OCI-LY7 (cell line): ENCODE data around the gene PTGES3L. TPM values are rescaled to one million over a fixed set of nuclear protein-coding genes. Genes with fewer than 3 reads are reported as not detected.

Source experiments
- BruUV-seq: library from RNA; stranded (reverse); fragments of 400-500 nt; replicated peaks from 2 replicates; lab custom pipeline; 2021; lab: Mats Ljungman, UMichigan
- CTCF ChIA-PET: fragments of 300-600 bp; sonication (Branson Sonifier 250); formaldehyde crosslinking; loops from one replicate; lab custom pipeline; 2022; ENCODE audit warnings: antibody characterized with exemption; ENCODE audit not compliant: unreplicated experiment; lab: Charles Lee
- POLR2A ChIA-PET: fragments of 300-600 bp; sonication (Branson Sonifier 250); formaldehyde crosslinking; loops from one replicate; lab custom pipeline; 2022; ENCODE audit warnings: antibody characterized with exemption; lab: Charles Lee
- DNase-seq: peaks from one replicate; pipeline ENCODE4 v3.0.0-alpha.2; 2015; ENCODE audit warnings: low spot score
- H2AFZ ChIP-seq: fragments of 200-600 bp; sonication (generic), shearing (Covaris generic); 2 replicates; pipeline ENCODE4 v1.6.1; 2014; ENCODE audit warnings: mild to moderate bottlenecking, antibody characterized with exemption, low read length, moderate library complexity
- H3K27ac ChIP-seq: fragments of 200-600 bp; sonication (generic); 2 replicates; pipeline ENCODE4 v1.5.1; 2014; ENCODE audit warnings: mixed run types, low read depth, mild to moderate bottlenecking, moderate library complexity, low read length, inconsistent platforms; ENCODE audit not compliant: poor library complexity, severe bottlenecking
- H3K36me3 ChIP-seq: fragments of 200-600 bp; sonication (generic); 2 replicates; pipeline ENCODE4 v1.6.1; 2014; ENCODE audit warnings: mild to moderate bottlenecking, antibody characterized with exemption, low read length, moderate library complexity, mixed read lengths; ENCODE audit not compliant: insufficient read depth
- H3K4me1 ChIP-seq: fragments of 200-600 bp; sonication (generic); 2 replicates; pipeline ENCODE4 v1.5.1; 2014; ENCODE audit warnings: mild to moderate bottlenecking, low read length; ENCODE audit not compliant: insufficient read depth, poor library complexity, severe bottlenecking
- H3K4me2 ChIP-seq: fragments of 200-600 bp; sonication (generic); 2 replicates; pipeline ENCODE4 v1.6.1; 2014; ENCODE audit warnings: mild to moderate bottlenecking, low read length
- H3K4me3 ChIP-seq: fragments of 200-600 bp; sonication (generic); 2 replicates; pipeline ENCODE4 v1.5.1; 2014; ENCODE audit warnings: mild to moderate bottlenecking, low read depth, low read length; ENCODE audit not compliant: poor library complexity, severe bottlenecking
- H3K79me2 ChIP-seq: fragments of 200-600 bp; sonication (generic); 2 replicates; pipeline ENCODE4 v1.6.1; 2016; ENCODE audit warnings: low read depth, mild to moderate bottlenecking, low read length, moderate library complexity, mixed read lengths; ENCODE audit not compliant: insufficient read depth
- H3K9me2 ChIP-seq: fragments of 200-600 bp; sonication (generic); 2 replicates; pipeline ENCODE4 v1.6.1; 2016; ENCODE audit warnings: mild to moderate bottlenecking, low read length, mixed read lengths; ENCODE audit not compliant: insufficient read depth
- H3K9me3 ChIP-seq: fragments of 200-600 bp; sonication (generic); 2 replicates; pipeline ENCODE4 v1.6.1; 2014; ENCODE audit warnings: mild to moderate bottlenecking, mixed run types, low read length, mixed read lengths
- H4K20me1 ChIP-seq: fragments of 200-600 bp; sonication (generic); 2 replicates; pipeline ENCODE4 v1.6.1; 2014; ENCODE audit warnings: mild to moderate bottlenecking, antibody characterized with exemption, low read length, moderate library complexity, mixed read lengths; ENCODE audit not compliant: insufficient read depth
- CTCF ChIP-seq: fragments of 200-600 bp; sonication (generic); conservative IDR thresholded peaks from 2 replicates; pipeline ENCODE4 v1.5.1; 2014; ENCODE audit warnings: mild to moderate bottlenecking, antibody characterized with exemption, low read length, moderate library complexity, mixed read lengths
- EZH2phosphoT487 ChIP-seq: fragments of 200-600 bp; sonication (generic); IDR thresholded peaks from 2 replicates; pipeline ENCODE4 v1.6.1; 2018; ENCODE audit warnings: low read depth, borderline replicate concordance, mild to moderate bottlenecking, mixed run types, antibody characterized with exemption, low read length, moderate library complexity, mixed read lengths
- intact Hi-C: fragments of 100-400 bp; cut with micrococcal nuclease; formaldehyde crosslinking; loops from one replicate; pipeline ENCODE4 v1.10.0; 2022; ENCODE audit not compliant: unreplicated experiment
- total RNA-seq, 2 experiments: library from RNA; depleted of rRNA in 1 of 2; stranded (reverse); fragments of >200 nt in 1 of 2; shearing (Covaris generic) in 1 of 2; gene quantifications; 2 replicates each; pipeline ENCODE4 v1.2.3, GENCODE V29; 2014 to 2022

PTGES3L gene
- total RNA-seq, 2 experiments from 2014 or later: 0.13 to 2.1 TPM

- Histone ChIP-seq H3K27ac (peak within 1 kb of the TSS; percentile 11), H2AFZ (peak within 1 kb of the TSS; percentile 85), H3K36me3 (no peaks in the 10 kb centered on the region), H3K4me2 (peak within 1 kb of the TSS; percentile 88), H3K4me3 (peak within 1 kb of the TSS; percentile 67), H3K79me2 (no peaks in the 10 kb centered on the region), H3K9me2 (no peaks in the 10 kb centered on the region), H3K9me3 (no peaks in the 10 kb centered on the region), H4K20me1 (no peaks in the 10 kb centered on the region), H3K4me1 (peaks cover 19% of the 10 kb centered on the region)
- peak; percentile 93 for DNase-seq
- intact Hi-C loops: loop anchor here (1.0 to 5.0 kb wide), 3 partner anchors 146 to 292 kb away; partner anchors contain the start of gene TMEM106A
- BruUV-seq: no TSS peak
- TF ChIP-seq EZH2phosphoT487: no peak
- TF ChIP-seq CTCF: peak; percentile 84
- POLR2A ChIA-PET: interaction anchor here (0.8 to 1.1 kb wide), 2 partner anchors 12 to 27 kb away, joined by 3 to 4 read pairs; partner anchors contain the start of gene RPL27
- CTCF ChIA-PET: no interaction called here
These were observed 44.8 kb upstream of the PTGES3L start, which contains the start of gene RND2 for GRCh38 chr17:43024407-43025289. Gene RND2, plus strand, starts transcription at chr17:43025231. Its CDS starts 117 bp downstream, at chr17:43025348.

- Histone ChIP-seq H2AFZ (peak within 1 kb of the TSS; percentile 91), H3K9me2 (no peaks in the 10 kb centered on the region), H3K9me3 (no peaks in the 10 kb centered on the region), H3K36me3 (no peaks in the 10 kb centered on the region), H4K20me1 (no peaks in the 10 kb centered on the region), H3K4me1 (peaks cover 19% of the 10 kb centered on the region), H3K4me2 (peak within 1 kb of the TSS; percentile 82), H3K27ac (peak within 1 kb of the TSS; percentile 38), H3K79me2 (no peaks in the 10 kb centered on the region), H3K4me3 (peak within 1 kb of the TSS; percentile 80)
- no TSS peak for BruUV-seq
- intact Hi-C loops: loop anchor here (5.0 kb wide), 1 partner anchor 190 kb away; the partner anchor contains the start of gene TMEM106A
- CTCF ChIA-PET: interaction anchor here (0.6 kb wide), 2 partner anchors 46 to 612 kb away, joined by 3 read pairs; no protein-coding TSS in a partner anchor
- peak; percentile 71 for DNase-seq
- TF ChIP-seq CTCF (no peak), EZH2phosphoT487 (no peak)
- POLR2A ChIA-PET: interaction anchor here (0.5 kb wide), 1 partner anchor 13 kb away, joined by 3 read pairs; no protein-coding TSS in a partner anchor
These were observed 42.0 kb upstream of the PTGES3L start, which contains the start of gene VAT1 for GRCh38 chr17:43021741-43022512. Gene VAT1, minus strand, starts transcription at chr17:43022385. Its CDS starts 63 bp downstream, at chr17:43022322.
